ENCODE data around the gene SYP. TPM values are rescaled to one million over a fixed set of nuclear protein-coding genes. Genes with fewer than 3 reads are reported as not detected.
A peak's percentile ranks its signal among the peaks of the same experiment; 100 is the strongest.

The SYP gene
- total and polyA plus RNA-seq, 8 donors = 0.89 to 211 (median 3.9) TPM; not detected in 1

DNA sequence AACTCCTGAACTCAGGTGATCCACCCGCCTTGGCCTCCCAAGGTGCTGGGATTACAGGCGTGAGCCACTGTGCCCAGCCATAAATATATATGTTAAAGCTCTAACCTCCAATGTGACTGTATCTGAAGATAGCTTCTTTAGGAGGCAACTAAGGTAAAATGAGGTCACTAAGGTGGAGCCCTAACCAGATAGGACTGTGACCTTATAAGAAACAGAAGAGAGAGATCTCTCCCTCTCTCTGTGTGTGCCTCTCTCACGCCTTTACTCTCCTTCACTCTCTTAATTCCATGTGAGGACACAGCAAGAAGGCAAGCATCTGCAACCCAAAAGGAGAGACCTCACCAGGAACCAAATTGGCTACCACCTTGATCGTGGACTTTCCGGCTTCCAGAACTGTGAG, 38.4 kb downstream of the SYP start:
- peaks cover 4 to 23% (median 15%) of the 10 kb centered on the region in 4 donors for H3K4me1 ChIP-seq
- H3K36me3 ChIP-seq = no peaks in the 10 kb centered on the region
- H3K27me3 ChIP-seq = no peaks in the 10 kb centered on the region
- TF ChIP-seq, protein P1, sequence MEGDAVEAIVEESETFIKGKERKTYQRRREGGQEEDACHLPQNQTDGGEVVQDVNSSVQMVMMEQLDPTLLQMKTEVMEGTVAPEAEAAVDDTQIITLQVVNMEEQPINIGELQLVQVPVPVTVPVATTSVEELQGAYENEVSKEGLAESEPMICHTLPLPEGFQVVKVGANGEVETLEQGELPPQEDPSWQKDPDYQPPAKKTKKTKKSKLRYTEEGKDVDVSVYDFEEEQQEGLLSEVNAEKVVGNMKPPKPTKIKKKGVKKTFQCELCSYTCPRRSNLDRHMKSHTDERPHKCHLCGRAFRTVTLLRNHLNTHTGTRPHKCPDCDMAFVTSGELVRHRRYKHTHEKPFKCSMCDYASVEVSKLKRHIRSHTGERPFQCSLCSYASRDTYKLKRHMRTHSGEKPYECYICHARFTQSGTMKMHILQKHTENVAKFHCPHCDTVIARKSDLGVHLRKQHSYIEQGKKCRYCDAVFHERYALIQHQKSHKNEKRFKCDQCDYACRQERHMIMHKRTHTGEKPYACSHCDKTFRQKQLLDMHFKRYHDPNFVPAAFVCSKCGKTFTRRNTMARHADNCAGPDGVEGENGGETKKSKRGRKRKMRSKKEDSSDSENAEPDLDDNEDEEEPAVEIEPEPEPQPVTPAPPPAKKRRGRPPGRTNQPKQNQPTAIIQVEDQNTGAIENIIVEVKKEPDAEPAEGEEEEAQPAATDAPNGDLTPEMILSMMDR (IDR thresholded peaks at IDR 0.05) = no peak
- TF ChIP-seq POLR2A (IDR thresholded peaks at IDR 0.05) (no peak), POLR2AphosphoS5 (IDR thresholded peaks at IDR 0.05) (no peak), EP300 (IDR thresholded peaks at IDR 0.05) (no peak)
- whole genome bisulfite sequencing, 5 donors = 61 to 77% (median 73%) methylated on average over 5 of the region's 5 CpGs
- H3K4me3 ChIP-seq = no peak overlapping the region
- no peaks in the 10 kb centered on the region for H3K9me3 ChIP-seq
- no peak for DNase-seq
- H3K27ac ChIP-seq = peak overlapping the region; percentile 54 to 92 (median 73)
- intact Hi-C loops (cut with DNase I; ENCODE audit: low total_unique reads) = no loop called here

DNA sequence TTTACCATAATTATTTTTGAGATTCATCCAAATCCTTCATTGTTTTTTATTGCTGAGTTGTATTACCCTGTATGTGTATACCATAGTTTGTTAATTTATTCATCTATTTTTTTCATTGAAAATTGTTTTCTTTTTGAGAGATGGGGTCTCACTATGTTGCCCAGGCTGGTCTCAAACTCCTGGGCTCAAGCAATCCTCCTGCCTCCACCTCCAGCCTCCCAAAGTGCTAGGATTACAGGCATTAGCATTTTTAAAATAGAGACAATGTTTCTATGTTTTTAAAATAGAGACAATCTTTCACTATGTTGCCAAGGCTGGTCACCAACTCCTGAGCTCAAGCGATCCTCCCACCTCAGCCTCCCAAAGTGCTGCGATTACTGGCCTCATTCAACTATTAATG, 39.1 kb downstream of the SYP start:
- intact Hi-C loops (cut with DNase I; ENCODE audit: low total_unique reads) = no loop called here

DNA sequence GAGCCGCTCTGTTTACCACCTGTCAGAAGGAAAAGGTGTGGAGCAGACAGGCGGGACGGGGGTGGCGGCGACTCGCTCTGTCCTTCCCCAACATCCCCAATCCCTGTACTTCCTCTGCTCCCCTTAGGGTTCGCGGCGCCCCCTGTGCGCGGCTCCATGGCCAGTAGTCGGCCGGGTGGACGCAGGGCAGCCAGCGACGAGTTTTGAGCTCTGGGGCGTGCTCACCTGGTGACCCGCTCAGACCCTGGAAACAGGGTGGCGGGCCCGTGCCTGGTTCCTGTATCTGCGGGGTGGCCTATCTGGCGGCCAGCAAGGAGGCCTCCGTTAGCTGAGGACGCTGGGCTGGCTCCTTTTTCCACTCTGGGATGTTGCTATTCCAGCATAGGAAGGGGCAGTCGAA, 42.8 kb downstream of the SYP start:
- TF ChIP-seq EP300 (IDR thresholded peaks at IDR 0.05) (no peak), POLR2AphosphoS5 (IDR thresholded peaks at IDR 0.05) (no peak), POLR2A (IDR thresholded peaks at IDR 0.05) (no peak)
- TF ChIP-seq, protein P1 (IDR thresholded peaks at IDR 0.05) = no peak
- intact Hi-C loops (cut with DNase I; ENCODE audit: low total_unique reads) = no loop called here
- no peak for DNase-seq
- Histone ChIP-seq H3K4me3 (no peak overlapping the region), H3K4me1 (peaks cover 0 to 7% (median 3%) of the 10 kb centered on the region in 4 donors), H3K9me3 (no peaks in the 10 kb centered on the region), H3K27me3 (no peaks in the 10 kb centered on the region), H3K36me3 (no peaks in the 10 kb centered on the region), H3K27ac (no peak overlapping the region)
- WGBS, 5 donors = 70 to 85% (median 77%) methylated on average over 8 to 24 of the region's 25 CpGs

More for the DNA sequence above, 39.1 kb downstream of the SYP start:
- WGBS, 5 donors = 91 to 100% (median 100%) methylated on average over 2 of the region's 2 CpGs
- Histone ChIP-seq H3K27ac (no peak overlapping the region), H3K36me3 (no peaks in the 10 kb centered on the region), H3K9me3 (no peaks in the 10 kb centered on the region), H3K4me1 (peaks cover under 1 to 20% (median 11%) of the 10 kb centered on the region in 4 donors), H3K4me3 (no peak overlapping the region), H3K27me3 (no peaks in the 10 kb centered on the region)
- TF ChIP-seq POLR2A (IDR thresholded peaks at IDR 0.05) = no peak
- no peak for TF ChIP-seq POLR2AphosphoS5 (IDR thresholded peaks at IDR 0.05)
- TF ChIP-seq EP300 (IDR thresholded peaks at IDR 0.05) = no peak
- TF ChIP-seq, protein P1 (IDR thresholded peaks at IDR 0.05) = no peak
- DNase-seq = no peak

DNA sequence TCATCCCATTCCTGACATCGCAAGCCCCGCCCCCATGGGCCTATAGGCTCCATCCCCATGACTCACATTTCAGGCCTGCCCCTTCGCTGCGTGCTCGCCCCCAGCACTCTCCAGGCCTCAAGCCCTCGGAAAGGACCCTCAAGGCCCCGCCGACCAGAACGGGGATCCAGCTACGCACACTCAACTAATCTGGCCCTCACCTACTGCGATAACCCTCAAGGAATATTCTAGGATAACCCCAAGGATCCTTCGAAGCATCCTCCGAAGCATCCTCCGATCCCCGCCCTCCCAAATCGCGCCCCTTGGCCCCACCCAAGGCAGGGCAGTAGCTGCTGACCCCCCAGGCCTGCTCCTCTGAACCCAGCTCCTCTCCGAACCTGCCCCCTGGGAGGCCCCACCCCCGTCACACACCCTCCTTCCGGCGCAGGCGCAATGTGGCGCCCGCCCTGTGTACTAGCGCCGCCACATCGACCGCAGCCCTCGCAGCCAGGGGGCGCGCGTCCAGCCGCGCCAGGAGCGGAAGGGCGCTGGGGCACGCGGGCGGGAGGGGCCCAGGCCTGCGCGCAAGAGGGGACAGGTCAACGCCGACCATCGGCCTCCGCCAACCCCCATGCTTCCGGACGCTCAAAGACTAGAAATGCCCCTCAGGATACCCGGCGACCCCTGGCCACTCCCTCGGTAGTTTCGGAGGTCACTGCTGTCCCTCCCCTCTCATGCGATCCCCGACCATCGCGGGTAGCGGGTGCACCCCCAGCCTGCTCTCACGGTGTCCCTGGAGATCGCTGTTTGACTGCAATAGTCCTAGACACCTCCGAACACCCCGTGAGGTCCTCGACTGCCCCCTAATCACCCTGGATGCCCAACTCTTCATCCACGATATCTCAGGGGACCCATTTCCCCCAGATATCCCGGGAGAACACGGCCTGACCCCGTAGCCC, 43.8 kb downstream of the SYP start:
- TF ChIP-seq POLR2A (IDR thresholded peaks at IDR 0.05) (no peak), POLR2AphosphoS5 (IDR thresholded peaks at IDR 0.05) (peak; percentile 49 to 81 (median 78)), EP300 (IDR thresholded peaks at IDR 0.05) (no peak)
- TF ChIP-seq, protein P1 (IDR thresholded peaks at IDR 0.05) = peak in 5 of 7 experiments; percentile 44 to 84 (median 64)
- 3 to 51% (median 12%) methylated on average over 13 to 65 of the region's 65 CpGs for WGBS, 5 donors
- intact Hi-C loops (cut with DNase I; ENCODE audit: low total_unique reads) = no loop called here
- peak overlapping the region; percentile 41 to 52 (median 43) for H3K4me3 ChIP-seq
- DNase-seq = peak; percentile 91 to 95
- H3K4me1 ChIP-seq = peaks cover 0 to 7% (median 3%) of the 10 kb centered on the region in 4 donors
- no peaks in the 10 kb centered on the region for H3K36me3 ChIP-seq
- no peaks in the 10 kb centered on the region for H3K27me3 ChIP-seq
- H3K27ac ChIP-seq = peak overlapping the region; percentile 74 to 95 (median 94)
- peaks cover 0 to 7% (median 0%) of the 10 kb centered on the region in 4 donors for H3K9me3 ChIP-seq
